ENCODE measurements around the gene RABGAP1. TPM values are rescaled to one million over a fixed set of nuclear protein-coding genes. Genes with fewer than 3 reads are reported as not detected.

Gene RABGAP1
- polyA plus RNA-seq, 1 of the 3 experiments (the other 2 are of a cell fraction), result 20.2 TPM

- ChIA-PET CTCF (interaction anchor here (1.2 to 1.4 kb wide), 2 partner anchors 249 to 250 kb away, joined by 3 to 6 read pairs; no protein-coding TSS in a partner anchor), POLR2A (no interaction called here)
Observed at GRCh38 chr9:123099548-123099947, 158.7 kb downstream of the RABGAP1 start.

DNA sequence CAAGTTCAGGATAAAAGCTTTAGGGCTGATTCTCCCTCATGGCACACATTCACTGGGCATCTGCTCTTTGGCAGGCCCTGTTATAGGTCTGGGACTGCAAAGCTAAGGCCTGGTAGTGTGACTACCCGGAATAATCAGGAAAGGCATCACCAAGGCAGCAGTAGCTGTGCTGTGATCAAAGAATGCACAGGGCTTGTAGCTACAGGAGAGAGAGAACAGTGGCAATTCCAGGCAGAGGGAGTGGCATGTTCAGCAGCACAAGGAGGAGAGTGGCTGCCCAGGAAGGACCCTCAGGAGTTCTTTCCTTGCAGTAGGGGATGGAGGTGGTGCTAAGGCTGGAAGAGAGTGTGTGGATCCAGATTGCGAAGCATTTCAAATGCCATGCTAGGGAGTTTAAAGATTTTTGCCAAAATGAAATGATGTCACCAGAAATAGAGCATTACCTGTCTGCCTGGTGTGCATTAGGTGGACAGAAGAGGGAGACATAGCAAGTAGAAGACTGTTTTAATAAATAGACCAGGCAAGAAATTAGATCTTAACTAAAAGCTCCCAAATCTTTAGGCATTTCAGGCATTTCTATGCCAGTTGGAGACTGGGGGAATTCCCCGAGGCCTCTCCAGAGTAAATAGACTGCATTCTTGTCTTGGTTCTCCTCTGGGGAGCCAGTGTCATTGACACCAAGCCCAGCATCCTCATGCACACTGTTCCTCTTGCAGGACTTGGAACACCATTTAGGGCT, 161.7 kb downstream of the RABGAP1 start:
- Histone ChIP-seq H3K4me2 (no peak overlapping the region), H3K4me3 (ENCODE audit: low read depth in 2 of 2, low read length in 1 of 2) (no peak overlapping the region), H3K36me3 (replicated peaks in 1 of 2; ENCODE audit: control insufficient read depth in 1 of 2, insufficient read depth in 2 of 2, low read length in 1 of 2) (peaks cover 58 to 87% of the 10 kb centered on the region in 2 experiments), H3K9ac (no peak overlapping the region), H3K4me1 (ENCODE audit: control insufficient read depth in 1 of 2, insufficient read depth in 2 of 2, low read depth in 1 of 2, low read length in 1 of 2) (no peaks in the 10 kb centered on the region; a peak in 1 of 4 replicates), H3K9me3 (no peaks in the 10 kb centered on the region), H3F3A (replicated peaks; ENCODE audit: insufficient read depth) (no peaks in the 10 kb centered on the region), H2AFZ (ENCODE audit: low read depth) (no peak overlapping the region), H4K20me1 (ENCODE audit: insufficient read depth) (no peaks in the 10 kb centered on the region), H3K79me2 (ENCODE audit: insufficient read depth) (no peaks in the 10 kb centered on the region), H3K9me2 (no peaks in the 10 kb centered on the region), H3K27me3 (ENCODE audit: insufficient read depth) (no peaks in the 10 kb centered on the region), H3K27ac (ENCODE audit: low read depth in 2 of 2, low read length in 1 of 2) (no peak overlapping the region; a peak in 1 of 4 replicates)
- TF ChIP-seq, protein P1, sequence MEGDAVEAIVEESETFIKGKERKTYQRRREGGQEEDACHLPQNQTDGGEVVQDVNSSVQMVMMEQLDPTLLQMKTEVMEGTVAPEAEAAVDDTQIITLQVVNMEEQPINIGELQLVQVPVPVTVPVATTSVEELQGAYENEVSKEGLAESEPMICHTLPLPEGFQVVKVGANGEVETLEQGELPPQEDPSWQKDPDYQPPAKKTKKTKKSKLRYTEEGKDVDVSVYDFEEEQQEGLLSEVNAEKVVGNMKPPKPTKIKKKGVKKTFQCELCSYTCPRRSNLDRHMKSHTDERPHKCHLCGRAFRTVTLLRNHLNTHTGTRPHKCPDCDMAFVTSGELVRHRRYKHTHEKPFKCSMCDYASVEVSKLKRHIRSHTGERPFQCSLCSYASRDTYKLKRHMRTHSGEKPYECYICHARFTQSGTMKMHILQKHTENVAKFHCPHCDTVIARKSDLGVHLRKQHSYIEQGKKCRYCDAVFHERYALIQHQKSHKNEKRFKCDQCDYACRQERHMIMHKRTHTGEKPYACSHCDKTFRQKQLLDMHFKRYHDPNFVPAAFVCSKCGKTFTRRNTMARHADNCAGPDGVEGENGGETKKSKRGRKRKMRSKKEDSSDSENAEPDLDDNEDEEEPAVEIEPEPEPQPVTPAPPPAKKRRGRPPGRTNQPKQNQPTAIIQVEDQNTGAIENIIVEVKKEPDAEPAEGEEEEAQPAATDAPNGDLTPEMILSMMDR (IDR thresholded peaks at IDR 0.05), result peak; percentile 45
- TF ChIP-seq RFX5 (IDR thresholded peaks at IDR 0.05; ENCODE audit: low read length) (no peak), SMC3 (IDR thresholded peaks at IDR 0.05; ENCODE audit: low read depth, low read length) (peak; percentile 19; the same call in 1 of the 2 replicates), RAD21 (IDR thresholded peaks at IDR 0.05; ENCODE audit: low read length) (peak; percentile 23; the same call in 1 of the 2 replicates)
- no peak for DNase-seq
- ChIA-PET POLR2A (interaction anchor here (1.0 kb wide), 1 partner anchor 10 kb away, joined by 3 read pairs; no protein-coding TSS in a partner anchor), CTCF (interaction anchor here (0.7 to 2.9 kb wide), 12 partner anchors 8 to 309 kb away, joined by 3 to 21 read pairs (median 4); no protein-coding TSS in a partner anchor)
- 73% methylated on average over 3 of the region's 3 CpGs for WGBS (ENCODE audit: low lambda C conversion rate)

More at GRCh38 chr9:123099548-123099947, 158.7 kb downstream of the RABGAP1 start:
- no peak overlapping the region for H2AFZ ChIP-seq (ENCODE audit: low read depth)
- no peaks in the 10 kb centered on the region for H3K9me3 ChIP-seq
- no peak overlapping the region for H3K27ac ChIP-seq (ENCODE audit: low read depth in 2 of 2, low read length in 1 of 2)
- WGBS (ENCODE audit: low lambda C conversion rate), result 98% methylated on average over 3 of the region's 3 CpGs
- no peaks in the 10 kb centered on the region for H3K9me2 ChIP-seq
- H3K4me2 ChIP-seq, result no peak overlapping the region
- no peaks in the 10 kb centered on the region for H4K20me1 ChIP-seq (ENCODE audit: insufficient read depth)
- H3K4me3 ChIP-seq (ENCODE audit: low read depth in 2 of 2, low read length in 1 of 2), result no peak overlapping the region
- TF ChIP-seq TAF1 (IDR thresholded peaks at IDR 0.05; ENCODE audit: borderline replicate concordance, low read depth, low read length) (no peak), RFX5 (IDR thresholded peaks at IDR 0.05; ENCODE audit: low read length) (no peak), POLR2AphosphoS5 (IDR thresholded peaks at IDR 0.05; ENCODE audit: low read depth, low read length) (no peak), YY1 (IDR thresholded peaks at IDR 0.05; ENCODE audit: low read depth) (no peak)
- H3K9ac ChIP-seq, result no peak overlapping the region
- DNase-seq, result no peak
- peaks cover 73 to 81% of the 10 kb centered on the region in 2 experiments for H3K36me3 ChIP-seq (replicated peaks in 1 of 2; ENCODE audit: control insufficient read depth in 1 of 2, insufficient read depth in 2 of 2, low read length in 1 of 2)
- H3F3A ChIP-seq (replicated peaks; ENCODE audit: insufficient read depth), result no peaks in the 10 kb centered on the region
- no peaks in the 10 kb centered on the region; a peak in 1 of 4 replicates for H3K4me1 ChIP-seq (ENCODE audit: control insufficient read depth in 1 of 2, insufficient read depth in 2 of 2, low read depth in 1 of 2, low read length in 1 of 2)
- H3K27me3 ChIP-seq (ENCODE audit: insufficient read depth), result no peaks in the 10 kb centered on the region
- H3K79me2 ChIP-seq (ENCODE audit: insufficient read depth), result no peaks in the 10 kb centered on the region; the same call in 1 of the 2 replicates

GRCh38 chr9:123104807-123105206, 164.0 kb downstream of the RABGAP1 start:
- CTCF ChIA-PET, result interaction anchor here (3.6 kb wide), 1 partner anchor 245 kb away, joined by 16 read pairs; no protein-coding TSS in a partner anchor
- TF ChIP-seq, protein P2, sequence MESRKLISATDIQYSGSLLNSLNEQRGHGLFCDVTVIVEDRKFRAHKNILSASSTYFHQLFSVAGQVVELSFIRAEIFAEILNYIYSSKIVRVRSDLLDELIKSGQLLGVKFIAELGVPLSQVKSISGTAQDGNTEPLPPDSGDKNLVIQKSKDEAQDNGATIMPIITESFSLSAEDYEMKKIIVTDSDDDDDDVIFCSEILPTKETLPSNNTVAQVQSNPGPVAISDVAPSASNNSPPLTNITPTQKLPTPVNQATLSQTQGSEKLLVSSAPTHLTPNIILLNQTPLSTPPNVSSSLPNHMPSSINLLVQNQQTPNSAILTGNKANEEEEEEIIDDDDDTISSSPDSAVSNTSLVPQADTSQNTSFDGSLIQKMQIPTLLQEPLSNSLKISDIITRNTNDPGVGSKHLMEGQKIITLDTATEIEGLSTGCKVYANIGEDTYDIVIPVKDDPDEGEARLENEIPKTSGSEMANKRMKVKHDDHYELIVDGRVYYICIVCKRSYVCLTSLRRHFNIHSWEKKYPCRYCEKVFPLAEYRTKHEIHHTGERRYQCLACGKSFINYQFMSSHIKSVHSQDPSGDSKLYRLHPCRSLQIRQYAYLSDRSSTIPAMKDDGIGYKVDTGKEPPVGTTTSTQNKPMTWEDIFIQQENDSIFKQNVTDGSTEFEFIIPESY (IDR thresholded peaks at IDR 0.05; ENCODE audit: borderline replicate concordance, low read depth), result no peak
- TF ChIP-seq EZH2phosphoT487 (IDR thresholded peaks at IDR 0.05; ENCODE audit: borderline replicate concordance, low read depth) (no peak), NRF1 (IDR thresholded peaks at IDR 0.05; ENCODE audit: low read depth, low read length) (no peak), MXI1 (IDR thresholded peaks at IDR 0.05; ENCODE audit: low read depth, low read length) (no peak), RCOR1 (IDR thresholded peaks at IDR 0.05; ENCODE audit: low read length) (no peak)
- TF ChIP-seq, protein P1 (IDR thresholded peaks at IDR 0.05), result no peak

More at GRCh38 chr9:123104807-123105206, 164.0 kb downstream of the RABGAP1 start:
- Histone ChIP-seq H3K9ac (no peak overlapping the region), H3K4me1 (ENCODE audit: control insufficient read depth in 1 of 2, insufficient read depth in 2 of 2, low read depth in 1 of 2, low read length in 1 of 2) (no peaks in the 10 kb centered on the region; a peak in 1 of 4 replicates), H3K27me3 (ENCODE audit: insufficient read depth) (no peaks in the 10 kb centered on the region), H3K4me3 (ENCODE audit: low read depth in 2 of 2, low read length in 1 of 2) (no peak overlapping the region), H3F3A (replicated peaks; ENCODE audit: insufficient read depth) (no peaks in the 10 kb centered on the region), H2AFZ (ENCODE audit: low read depth) (no peak overlapping the region), H4K20me1 (ENCODE audit: insufficient read depth) (no peaks in the 10 kb centered on the region), H3K27ac (ENCODE audit: low read depth in 2 of 2, low read length in 1 of 2) (no peak overlapping the region), H3K36me3 (replicated peaks in 1 of 2; ENCODE audit: control insufficient read depth in 1 of 2, insufficient read depth in 2 of 2, low read length in 1 of 2) (peaks cover 45 to 87% of the 10 kb centered on the region in 2 experiments), H3K79me2 (ENCODE audit: insufficient read depth) (no peaks in the 10 kb centered on the region), H3K9me2 (no peaks in the 10 kb centered on the region), H3K9me3 (no peaks in the 10 kb centered on the region), H3K4me2 (no peak overlapping the region)
- 95% methylated on average over 7 of the region's 7 CpGs for WGBS (ENCODE audit: low lambda C conversion rate)
- DNase-seq, result no peak
- POLR2A ChIA-PET, result no interaction called here
